ENCODE data around the gene MMP2.
A peak's percentile ranks its signal among the peaks of the same experiment; 100 is the strongest.

- TF ChIP-seq CTCF (IDR thresholded peaks at IDR 0.05) (peak; percentile 97 to 100 (median 98)), POLR2A (IDR thresholded peaks at IDR 0.05) (no peak), POLR2AphosphoS5 (IDR thresholded peaks at IDR 0.05) (no peak)
Observed at GRCh38 chr16:55465077-55465896, 13.7 kb upstream of the MMP2 start.
